ENCODE data around the gene MSI1.

Gene MSI1

DNA sequence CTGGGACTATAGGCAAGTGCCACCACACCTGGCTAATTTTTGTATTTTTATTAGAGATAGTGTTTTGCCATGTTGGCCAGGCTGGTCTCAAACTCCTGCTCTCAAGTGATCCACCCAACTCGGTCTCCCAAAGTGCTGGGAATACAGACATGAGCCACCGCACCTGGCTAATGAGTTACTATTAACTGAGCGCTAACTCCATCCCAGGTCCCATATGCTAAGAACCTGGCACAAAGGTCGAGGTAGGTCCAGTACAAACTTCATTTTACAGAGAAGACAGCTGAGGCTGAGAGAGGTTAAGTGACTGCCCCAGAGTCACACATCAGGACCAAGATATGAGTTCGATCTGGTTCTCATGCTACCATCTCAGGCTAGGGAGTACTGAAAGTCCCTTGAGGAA is 36.9 kb downstream of the MSI1 start:
- Mint-ChIP-seq H3K27me3 (ENCODE audit: low read depth) (peaks cover 9% of the 10 kb centered on the region), H3K4me1 (no peaks in the 10 kb centered on the region), H3K36me3 (ENCODE audit: low read depth) (no peaks in the 10 kb centered on the region), H3K27ac (no peak overlapping the region), H3K4me3 (no peak overlapping the region), H3K9me3 (peaks cover 12% of the 10 kb centered on the region)
- TF ChIP-seq, protein P1, sequence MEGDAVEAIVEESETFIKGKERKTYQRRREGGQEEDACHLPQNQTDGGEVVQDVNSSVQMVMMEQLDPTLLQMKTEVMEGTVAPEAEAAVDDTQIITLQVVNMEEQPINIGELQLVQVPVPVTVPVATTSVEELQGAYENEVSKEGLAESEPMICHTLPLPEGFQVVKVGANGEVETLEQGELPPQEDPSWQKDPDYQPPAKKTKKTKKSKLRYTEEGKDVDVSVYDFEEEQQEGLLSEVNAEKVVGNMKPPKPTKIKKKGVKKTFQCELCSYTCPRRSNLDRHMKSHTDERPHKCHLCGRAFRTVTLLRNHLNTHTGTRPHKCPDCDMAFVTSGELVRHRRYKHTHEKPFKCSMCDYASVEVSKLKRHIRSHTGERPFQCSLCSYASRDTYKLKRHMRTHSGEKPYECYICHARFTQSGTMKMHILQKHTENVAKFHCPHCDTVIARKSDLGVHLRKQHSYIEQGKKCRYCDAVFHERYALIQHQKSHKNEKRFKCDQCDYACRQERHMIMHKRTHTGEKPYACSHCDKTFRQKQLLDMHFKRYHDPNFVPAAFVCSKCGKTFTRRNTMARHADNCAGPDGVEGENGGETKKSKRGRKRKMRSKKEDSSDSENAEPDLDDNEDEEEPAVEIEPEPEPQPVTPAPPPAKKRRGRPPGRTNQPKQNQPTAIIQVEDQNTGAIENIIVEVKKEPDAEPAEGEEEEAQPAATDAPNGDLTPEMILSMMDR (IDR thresholded peaks at IDR 0.05; ENCODE audit: unreplicated experiment in 3 of 3), result no peak

- H3K9me3 Mint-ChIP-seq, result peaks cover 8% of the 10 kb centered on the region
- TF ChIP-seq, protein P1 (IDR thresholded peaks at IDR 0.05; ENCODE audit: unreplicated experiment in 3 of 3), result no peak
These were observed 37.6 kb downstream of the MSI1 start for GRCh38 chr12:120331390-120331789.

GRCh38 chr12:120328228-120328627 is 40.7 kb downstream of the MSI1 start:
- peaks cover 15% of the 10 kb centered on the region for H3K27me3 Mint-ChIP-seq (ENCODE audit: low read depth)
- TF ChIP-seq, protein P1 (IDR thresholded peaks at IDR 0.05; ENCODE audit: unreplicated experiment in 3 of 3), result no peak
- no peak overlapping the region for H3K4me3 Mint-ChIP-seq
- no peaks in the 10 kb centered on the region for H3K9me3 Mint-ChIP-seq
- no peak overlapping the region for H3K27ac Mint-ChIP-seq
- no peaks in the 10 kb centered on the region for H3K36me3 Mint-ChIP-seq (ENCODE audit: low read depth)
- peaks cover 5% of the 10 kb centered on the region for H3K4me1 Mint-ChIP-seq

More at GRCh38 chr12:120331390-120331789, 37.6 kb downstream of the MSI1 start:
- Mint-ChIP-seq H3K4me1 (no peaks in the 10 kb centered on the region), H3K36me3 (ENCODE audit: low read depth) (no peaks in the 10 kb centered on the region), H3K4me3 (no peak overlapping the region), H3K27me3 (ENCODE audit: low read depth) (peaks cover 9% of the 10 kb centered on the region), H3K27ac (no peak overlapping the region)

DNA sequence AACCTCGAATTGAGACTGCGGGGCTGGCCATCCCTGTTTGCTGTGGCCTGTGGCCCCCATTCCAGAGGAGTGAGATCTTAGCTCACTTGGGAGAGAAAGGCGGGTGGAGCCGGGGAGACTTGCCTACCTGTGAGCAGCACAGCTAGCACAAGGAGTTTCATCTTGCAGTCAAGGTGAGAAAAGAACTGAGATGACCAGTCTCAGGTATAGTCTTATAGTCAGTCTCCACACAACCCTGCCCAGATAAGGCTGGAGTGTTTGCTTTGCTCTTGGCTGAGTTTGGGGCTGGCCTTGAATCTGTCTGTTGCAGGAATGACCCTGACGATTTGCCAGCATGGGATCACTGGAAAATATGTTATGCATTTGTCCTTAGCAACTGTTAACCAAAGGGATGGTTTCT is 41.4 kb downstream of the MSI1 start, which contains the start of gene PLA2G1B:
Gene PLA2G1B (minus strand): TSS at position 187 of the 400 bp plus-strand sequence. CDS start 26 bp downstream, at position 161.
- Mint-ChIP-seq H3K9me3 (no peaks in the 10 kb centered on the region), H3K27me3 (ENCODE audit: low read depth) (peaks cover 17% of the 10 kb centered on the region)

GRCh38 chr12:120324841-120325417 is 44.0 kb downstream of the MSI1 start:
- Mint-ChIP-seq H3K27me3 (ENCODE audit: low read depth) (peaks cover 30% of the 10 kb centered on the region), H3K4me3 (peak overlapping the region in 2 of 3 experiments; percentile 26 to 93), H3K27ac (no peak overlapping the region), H3K36me3 (ENCODE audit: low read depth) (no peaks in the 10 kb centered on the region), H3K9me3 (no peaks in the 10 kb centered on the region), H3K4me1 (peaks cover 5% of the 10 kb centered on the region)
- TF ChIP-seq, protein P1 (IDR thresholded peaks at IDR 0.05; ENCODE audit: unreplicated experiment in 3 of 3), result no peak

More for the DNA sequence above, 41.4 kb downstream of the MSI1 start, which contains the start of gene PLA2G1B:
- TF ChIP-seq, protein P1 (IDR thresholded peaks at IDR 0.05; ENCODE audit: unreplicated experiment in 3 of 3), result no peak
- Mint-ChIP-seq H3K36me3 (ENCODE audit: low read depth) (no peaks in the 10 kb centered on the region), H3K4me1 (peaks cover 5% of the 10 kb centered on the region), H3K27ac (no peak within 1 kb of the TSS), H3K4me3 (peak within 1 kb of the TSS in 1 of 3 experiments; percentile 34)

DNA sequence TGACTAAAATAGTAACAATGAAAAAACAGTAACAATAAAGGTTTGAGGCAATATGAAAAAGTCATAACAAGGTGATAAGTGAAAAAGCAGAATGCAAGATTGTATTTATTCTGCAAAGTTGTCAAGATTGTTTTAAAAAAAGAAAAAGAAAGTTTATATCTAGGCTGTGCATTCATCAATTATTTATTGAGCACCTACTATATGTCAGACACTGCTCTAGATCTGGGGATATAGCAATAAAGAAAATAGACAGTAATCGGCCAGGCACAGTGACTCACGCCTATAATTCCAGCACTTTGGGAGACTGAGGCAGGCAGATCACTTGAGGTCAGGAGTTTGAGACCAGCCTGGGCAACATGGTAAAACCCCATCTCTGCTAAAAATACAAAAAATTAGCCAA is 45.2 kb downstream of the MSI1 start:
- Mint-ChIP-seq H3K4me1 (peaks cover 5% of the 10 kb centered on the region), H3K27me3 (ENCODE audit: low read depth) (peaks cover 25% of the 10 kb centered on the region), H3K36me3 (ENCODE audit: low read depth) (no peaks in the 10 kb centered on the region), H3K9me3 (no peaks in the 10 kb centered on the region), H3K4me3 (peak overlapping the region; percentile 3 to 27 (median 12)), H3K27ac (no peak overlapping the region)
- TF ChIP-seq, protein P1 (IDR thresholded peaks at IDR 0.05; ENCODE audit: unreplicated experiment in 3 of 3), result no peak

Data from nephron (organoid).